Gastrocnemius medialis (tissue), 4 donors: ENCODE measurements around the gene HERPUD1. TPM values are rescaled to one million over a fixed set of nuclear protein-coding genes. Genes with fewer than 3 reads are reported as not detected.
"Not testable (repeated sequence)": the region's sequence is repeated elsewhere in the genome, so short reads cannot be mapped to it uniquely, and the experiment has no call there.

Experiments
- ATAC-seq, 2 donors: fragments of 150-250 bp; one replicate each; pipeline ENCODE4 v1.9.1; 2016
- DNase-seq, 2 donors: peaks; one replicate each; pipeline ENCODE4 v3.0.0-alpha.2; 2019
- H3K27ac ChIP-seq, 4 donors: fragments of 200-600 bp; sonication (generic); 1 replicate in 1 of 4; 2 replicates in 3 of 4; pipeline ENCODE4 v1.5.1; 2016 to 2018; ENCODE audit warnings: mild to moderate bottlenecking in 2 of 4, moderate library complexity in 1 of 4
- H3K27me3 ChIP-seq, 3 donors: fragments of 200-600 bp; sonication (generic) in 2 of 3; 1 replicate in 1 of 3; 2 replicates in 2 of 3; pipeline versions ENCODE4 v1.5.1 to v1.6.0; 2016 to 2019; ENCODE audit warnings: mild to moderate bottlenecking in 1 of 3, moderate library complexity in 1 of 3
- H3K36me3 ChIP-seq, 2 donors: fragments of 200-600 bp; sonication (generic) in 1 of 2; one replicate each; pipeline ENCODE4 v1.5.1; 2017 to 2018
- H3K4me1 ChIP-seq, 2 donors: fragments of 200-600 bp; sonication (generic) in 1 of 2; one replicate each; pipeline ENCODE4 v1.5.1; 2016 to 2017; ENCODE audit warnings: mild to moderate bottlenecking in 2 of 2
- H3K4me3 ChIP-seq, 4 donors: fragments of 200-600 bp; sonication (generic) in 3 of 4; 1 replicate in 1 of 4; 2 replicates in 3 of 4; pipeline ENCODE4 v1.5.1; 2016 to 2019; ENCODE audit warnings: mild to moderate bottlenecking in 2 of 4
- H3K9me3 ChIP-seq, 3 donors: fragments of 200-600 bp; sonication (generic) in 2 of 3; 1 replicate in 1 of 3; 2 replicates in 2 of 3; pipeline ENCODE4 v1.5.1; 2016 to 2019
- POLR2A ChIP-seq, 2 donors: fragments of 450-650 bp; IDR thresholded peaks; one replicate each; pipeline ENCODE4 v1.6.1; 2017; ENCODE audit warnings: antibody characterized with exemption in 2 of 2, mild to moderate bottlenecking in 2 of 2, moderate library complexity in 2 of 2
- in situ Hi-C, 4 donors: fragments of 200-750 bp; cut with MboI; loops; one replicate each; pipeline versions ENCODE4 v1.15.0 to v1.8.0; 2017; ENCODE audit warnings: low sequenced_read_pairs in 4 of 4
- intact Hi-C: fragments of 100-400 bp; cut with DNase I; formaldehyde crosslinking; loops from one replicate; pipeline ENCODE4 v1.15.1; 2023; ENCODE audit warnings: low total_unique reads
- total RNA-seq, 4 donors: library from RNA; depleted of rRNA; stranded (reverse); fragments of >200 nt; gene quantifications; one replicate each; pipeline versions ENCODE4 v1.1.0 to v1.2.3, GENCODE V29; 2016
- TF ChIP-seq, protein P1 (sequence below), 5 experiments: fragments of 450-650 bp in 3 of 5; fragments of 200-600 bp in 2 of 5; sonication (generic) in 2 of 5; IDR thresholded peaks in 4 of 5; conservative IDR thresholded peaks in 1 of 5; 1 replicate in 4 of 5; 2 replicates in 1 of 5; pipeline ENCODE4 v1.5.1; 2016 to 2019; ENCODE audit warnings: antibody characterized with exemption in 5 of 5, mild to moderate bottlenecking in 3 of 5, moderate library complexity in 3 of 5

Gene HERPUD1
- total RNA-seq, 4 donors from 2014 or later, result 110 to 281 (median 125) TPM

DNA sequence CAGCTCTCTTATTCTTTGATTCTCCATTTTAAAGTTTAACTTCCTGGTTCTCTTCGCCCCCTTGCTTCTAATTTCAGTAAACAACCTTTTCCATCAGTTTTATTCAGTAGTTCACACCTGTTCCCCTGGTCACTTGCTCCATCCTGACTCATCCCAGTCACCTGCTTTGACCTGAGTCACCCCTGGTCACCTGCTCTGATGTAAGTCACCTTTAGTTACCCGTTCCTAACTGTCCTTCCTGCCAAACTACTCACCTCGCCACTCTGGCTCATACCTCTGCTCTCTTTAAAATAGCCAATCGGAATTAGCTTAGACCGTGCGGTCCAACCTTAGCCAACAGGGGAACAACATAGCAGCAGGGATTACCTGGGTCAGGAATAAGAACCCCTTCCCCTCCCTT lies 52.7 kb downstream of the HERPUD1 start:
- Histone ChIP-seq H3K27ac (peak overlapping the region in 1 of 4 donors; percentile 61), H3K27me3 (no peaks in the 10 kb centered on the region), H3K4me3 (no peak overlapping the region), H3K4me1 (peaks cover 5 to 12% of the 10 kb centered on the region in 2 donors), H3K9me3 (no peaks in the 10 kb centered on the region), H3K36me3 (no peaks in the 10 kb centered on the region)
- ATAC-seq, result no peak
- no peak for DNase-seq
- in situ Hi-C loops, result no loop called here
- TF ChIP-seq POLR2A (IDR thresholded peaks at IDR 0.05), result no peak
- TF ChIP-seq, protein P1, sequence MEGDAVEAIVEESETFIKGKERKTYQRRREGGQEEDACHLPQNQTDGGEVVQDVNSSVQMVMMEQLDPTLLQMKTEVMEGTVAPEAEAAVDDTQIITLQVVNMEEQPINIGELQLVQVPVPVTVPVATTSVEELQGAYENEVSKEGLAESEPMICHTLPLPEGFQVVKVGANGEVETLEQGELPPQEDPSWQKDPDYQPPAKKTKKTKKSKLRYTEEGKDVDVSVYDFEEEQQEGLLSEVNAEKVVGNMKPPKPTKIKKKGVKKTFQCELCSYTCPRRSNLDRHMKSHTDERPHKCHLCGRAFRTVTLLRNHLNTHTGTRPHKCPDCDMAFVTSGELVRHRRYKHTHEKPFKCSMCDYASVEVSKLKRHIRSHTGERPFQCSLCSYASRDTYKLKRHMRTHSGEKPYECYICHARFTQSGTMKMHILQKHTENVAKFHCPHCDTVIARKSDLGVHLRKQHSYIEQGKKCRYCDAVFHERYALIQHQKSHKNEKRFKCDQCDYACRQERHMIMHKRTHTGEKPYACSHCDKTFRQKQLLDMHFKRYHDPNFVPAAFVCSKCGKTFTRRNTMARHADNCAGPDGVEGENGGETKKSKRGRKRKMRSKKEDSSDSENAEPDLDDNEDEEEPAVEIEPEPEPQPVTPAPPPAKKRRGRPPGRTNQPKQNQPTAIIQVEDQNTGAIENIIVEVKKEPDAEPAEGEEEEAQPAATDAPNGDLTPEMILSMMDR (IDR thresholded peaks at IDR 0.05 in 4 of 5, conservative IDR thresholded peaks at IDR 0.05 in 1 of 5), result no peak
- intact Hi-C loops, result loop anchor here (5.0 kb wide), 2 partner anchors 52 to 313 kb away; partner anchors contain the start of gene HERPUD1

DNA sequence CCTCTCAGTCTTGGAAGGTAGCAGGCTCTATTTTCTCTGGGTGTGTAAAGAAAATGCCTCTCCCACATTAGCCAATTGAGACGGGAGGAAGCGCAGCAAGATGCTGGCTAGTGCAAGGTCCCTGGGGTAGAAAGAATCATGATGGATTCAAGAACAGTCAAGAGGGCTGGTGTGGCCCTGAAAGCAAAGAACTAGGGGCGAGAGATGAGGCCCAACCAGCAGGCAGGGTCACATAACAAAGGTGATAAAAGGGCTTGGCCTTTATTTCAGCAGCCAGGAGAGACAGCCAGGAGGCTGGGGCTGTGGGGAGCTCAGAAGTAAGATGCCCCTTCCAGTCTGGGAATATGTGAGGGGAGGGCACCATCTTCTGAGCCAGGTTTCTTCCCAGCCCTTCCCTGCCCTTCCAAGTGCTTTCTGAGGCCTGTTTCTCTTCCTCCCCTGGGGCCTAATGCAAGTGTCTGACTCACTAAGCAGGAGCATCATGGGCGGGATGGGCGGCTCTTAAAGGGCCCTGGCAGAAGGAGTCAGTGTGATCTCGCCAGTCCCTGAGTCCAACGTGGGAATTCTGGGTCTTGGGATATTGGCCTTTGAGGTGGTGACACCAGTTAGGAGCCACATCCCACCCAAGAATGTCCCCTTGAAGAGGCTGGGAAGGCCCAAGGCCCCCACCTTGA lies 53.5 kb downstream of the HERPUD1 start:
- H3K36me3 ChIP-seq, result no peaks in the 10 kb centered on the region
- DNase-seq, result peak; percentile 29 to 63
- no peaks in the 10 kb centered on the region for H3K27me3 ChIP-seq
- H3K9me3 ChIP-seq, result no peaks in the 10 kb centered on the region
- intact Hi-C loops, result loop anchor here (5.0 kb wide), 2 partner anchors 53 to 312 kb away; partner anchors contain the start of gene HERPUD1
- ATAC-seq, result peak in 1 of 2 donors; percentile 27
- H3K4me3 ChIP-seq, result no peak overlapping the region
- H3K4me1 ChIP-seq, result peaks cover 13 to 18% of the 10 kb centered on the region in 2 donors
- H3K27ac ChIP-seq, result peak overlapping the region; percentile 61 to 69 (median 66)
- in situ Hi-C loops, result no loop called here
- TF ChIP-seq, protein P1 (IDR thresholded peaks at IDR 0.05 in 4 of 5, conservative IDR thresholded peaks at IDR 0.05 in 1 of 5), result no peak
- no peak for TF ChIP-seq POLR2A (IDR thresholded peaks at IDR 0.05)

DNA sequence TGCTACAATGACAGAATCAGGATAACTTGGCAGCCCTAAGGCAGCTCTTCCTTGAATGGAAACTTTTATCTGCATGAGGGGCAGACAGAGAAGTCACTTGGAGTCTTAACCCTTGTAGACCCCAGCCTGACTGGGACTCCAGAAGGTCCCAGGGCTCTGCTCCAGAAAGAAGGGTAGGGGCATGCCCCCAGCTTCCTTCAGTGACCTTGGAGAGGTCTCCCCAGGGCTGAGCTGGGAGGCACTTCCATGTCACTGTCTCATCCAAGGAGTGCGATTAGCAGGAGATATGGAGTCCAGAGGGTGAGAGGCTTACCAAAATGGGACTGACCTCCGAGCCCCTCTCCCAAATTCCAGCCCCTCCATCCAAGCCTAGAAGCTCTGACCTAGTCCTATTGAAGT lies 54.0 kb downstream of the HERPUD1 start:
- DNase-seq (no peak), ATAC-seq (no peak)
- no peaks in the 10 kb centered on the region for H3K9me3 ChIP-seq
- in situ Hi-C loops (no loop called here), intact Hi-C loops (loop anchor here (5.0 kb wide), 2 partner anchors 54 to 311 kb away; partner anchors contain the start of gene HERPUD1)
- H3K27me3 ChIP-seq, result no peaks in the 10 kb centered on the region
- peak overlapping the region; percentile 61 to 69 (median 66) for H3K27ac ChIP-seq
- TF ChIP-seq POLR2A (IDR thresholded peaks at IDR 0.05), result no peak
- TF ChIP-seq, protein P1 (IDR thresholded peaks at IDR 0.05 in 4 of 5, conservative IDR thresholded peaks at IDR 0.05 in 1 of 5), result no peak
- H3K4me1 ChIP-seq, result peaks cover 16 to 21% of the 10 kb centered on the region in 2 donors
- H3K36me3 ChIP-seq, result no peaks in the 10 kb centered on the region
- no peak overlapping the region for H3K4me3 ChIP-seq

DNA sequence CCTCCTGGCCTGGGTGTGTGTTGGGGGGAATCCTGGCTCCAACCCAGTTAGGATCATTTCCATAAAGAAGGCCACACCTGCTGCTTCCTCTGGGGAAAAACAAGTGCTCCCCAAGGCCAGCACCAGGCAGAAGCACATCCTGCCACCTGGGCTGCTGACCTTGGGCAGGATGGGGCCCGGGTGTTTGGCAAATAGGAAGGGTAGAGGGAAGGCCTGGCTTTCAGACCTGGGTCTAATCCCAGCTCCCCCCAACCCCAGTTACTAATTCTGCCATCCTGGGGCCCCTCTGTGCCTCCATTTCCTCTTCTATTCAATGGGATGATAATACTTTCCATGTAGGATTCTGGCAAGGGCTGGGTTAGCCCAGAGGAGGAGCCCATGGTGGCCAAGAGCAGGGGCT lies 54.4 kb downstream of the HERPUD1 start:
- Histone ChIP-seq H3K27ac (peak overlapping the region; percentile 61 to 69 (median 66)), H3K36me3 (no peaks in the 10 kb centered on the region), H3K4me3 (no peak overlapping the region), H3K27me3 (no peaks in the 10 kb centered on the region), H3K9me3 (no peaks in the 10 kb centered on the region), H3K4me1 (peaks cover 16 to 21% of the 10 kb centered on the region in 2 donors)
- ATAC-seq, result no peak
- TF ChIP-seq, protein P1 (IDR thresholded peaks at IDR 0.05 in 4 of 5, conservative IDR thresholded peaks at IDR 0.05 in 1 of 5), result no peak
- TF ChIP-seq POLR2A (IDR thresholded peaks at IDR 0.05), result no peak
- intact Hi-C loops, result loop anchor here (5.0 kb wide), 2 partner anchors 54 to 311 kb away; partner anchors contain the start of gene HERPUD1
- DNase-seq, result no peak
- in situ Hi-C loops, result no loop called here

DNA sequence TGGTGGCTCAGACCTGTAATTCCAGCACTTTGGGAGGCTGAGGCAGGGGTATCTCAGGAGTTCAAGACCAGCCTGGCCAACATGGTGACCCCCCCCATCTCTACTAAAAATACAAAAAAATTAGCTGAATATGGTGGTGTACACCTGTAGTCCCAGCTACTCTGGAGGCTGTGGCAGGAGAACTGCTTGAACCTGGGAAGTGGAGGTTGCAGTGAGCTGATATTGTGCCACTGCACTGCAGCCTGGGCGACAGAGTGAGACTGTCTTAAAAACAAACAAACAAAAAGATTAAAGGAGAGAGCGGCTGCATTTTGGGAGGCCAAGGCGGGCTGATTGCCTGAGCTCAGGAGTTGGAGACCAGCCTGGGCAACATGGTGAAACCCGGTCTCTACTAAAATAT lies 55.0 kb downstream of the HERPUD1 start:
- in situ Hi-C loops, result not testable (repeated sequence)

More for the DNA sequence above, 55.0 kb downstream of the HERPUD1 start:
- DNase-seq, H3K36me3 ChIP-seq, ATAC-seq, H3K4me3 ChIP-seq, H3K9me3 ChIP-seq, H3K27me3 ChIP-seq: not testable (repeated sequence)
- intact Hi-C loops, result loop anchor here (5.0 kb wide), 2 partner anchors 55 to 310 kb away; partner anchors contain the start of gene HERPUD1
- Histone ChIP-seq H3K4me1 (peaks cover 16 to 21% of the 10 kb centered on the region in 2 donors), H3K27ac (peak overlapping the region in 3 of 4 donors; percentile 61 to 69 (median 69))
